Measurements from ENCODE around the gene USP47. TPM values are rescaled to one million over a fixed set of nuclear protein-coding genes. Genes with fewer than 3 reads are reported as not detected.

USP47 gene
- total RNA-seq, 1 experiment from 2014 or later, result 45.9 TPM

DNA sequence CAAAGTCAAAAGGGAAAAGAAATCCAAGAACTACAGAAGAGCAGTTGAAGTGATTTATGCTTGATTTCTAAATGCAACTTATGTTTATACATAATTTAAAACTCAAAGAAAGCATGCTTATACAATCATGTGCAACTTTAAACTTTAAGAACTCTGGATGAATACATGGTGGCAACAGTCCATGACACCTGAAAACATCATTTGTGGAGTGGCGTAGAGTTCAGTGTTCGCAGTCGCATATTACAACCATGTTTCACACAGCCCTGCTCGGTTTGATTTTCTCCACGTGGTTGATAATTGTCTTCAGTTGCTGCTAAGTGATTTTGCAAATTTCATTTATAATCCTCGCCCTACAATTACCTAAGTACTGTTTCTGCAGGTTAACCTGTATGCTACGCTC, 121.3 kb downstream of the USP47 start:
- Histone ChIP-seq H3K27ac (ENCODE audit: low read depth, low read length, poor library complexity, severe bottlenecking) (no peak overlapping the region), H3K27me3 (replicated peaks; ENCODE audit: insufficient read depth, low read depth, low read length, poor library complexity) (no peaks in the 10 kb centered on the region), H3K36me3 (ENCODE audit: insufficient read depth, low read length, poor library complexity, severe bottlenecking) (no peaks in the 10 kb centered on the region), H3K9me3 (ENCODE audit: low read depth, low read length, poor library complexity, severe bottlenecking) (no peaks in the 10 kb centered on the region), H3K4me3 (ENCODE audit: low read depth, low read length, poor library complexity, severe bottlenecking) (no peak overlapping the region), H3K4me1 (ENCODE audit: insufficient read depth, low read length, poor library complexity, severe bottlenecking) (no peaks in the 10 kb centered on the region)
- DNase-seq (ENCODE audit: low spot score), result no peak
- intact Hi-C loops (cut with micrococcal nuclease; ENCODE audit: unreplicated experiment), result no loop called here
- no TSS peak for BruUV-seq (replicated peaks)
- ChIA-PET POLR2A (ENCODE audit: low non-redundant PET) (no interaction called here), CTCF (no interaction called here)
- no peak for TF ChIP-seq EZH2 (IDR thresholded peaks at IDR 0.05; ENCODE audit: borderline replicate concordance, low read depth, low read length, poor library complexity, severe bottlenecking)
- TF ChIP-seq, protein P1, sequence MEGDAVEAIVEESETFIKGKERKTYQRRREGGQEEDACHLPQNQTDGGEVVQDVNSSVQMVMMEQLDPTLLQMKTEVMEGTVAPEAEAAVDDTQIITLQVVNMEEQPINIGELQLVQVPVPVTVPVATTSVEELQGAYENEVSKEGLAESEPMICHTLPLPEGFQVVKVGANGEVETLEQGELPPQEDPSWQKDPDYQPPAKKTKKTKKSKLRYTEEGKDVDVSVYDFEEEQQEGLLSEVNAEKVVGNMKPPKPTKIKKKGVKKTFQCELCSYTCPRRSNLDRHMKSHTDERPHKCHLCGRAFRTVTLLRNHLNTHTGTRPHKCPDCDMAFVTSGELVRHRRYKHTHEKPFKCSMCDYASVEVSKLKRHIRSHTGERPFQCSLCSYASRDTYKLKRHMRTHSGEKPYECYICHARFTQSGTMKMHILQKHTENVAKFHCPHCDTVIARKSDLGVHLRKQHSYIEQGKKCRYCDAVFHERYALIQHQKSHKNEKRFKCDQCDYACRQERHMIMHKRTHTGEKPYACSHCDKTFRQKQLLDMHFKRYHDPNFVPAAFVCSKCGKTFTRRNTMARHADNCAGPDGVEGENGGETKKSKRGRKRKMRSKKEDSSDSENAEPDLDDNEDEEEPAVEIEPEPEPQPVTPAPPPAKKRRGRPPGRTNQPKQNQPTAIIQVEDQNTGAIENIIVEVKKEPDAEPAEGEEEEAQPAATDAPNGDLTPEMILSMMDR (conservative IDR thresholded peaks at IDR 0.05; ENCODE audit: low read depth, low read length), result no peak

DNA sequence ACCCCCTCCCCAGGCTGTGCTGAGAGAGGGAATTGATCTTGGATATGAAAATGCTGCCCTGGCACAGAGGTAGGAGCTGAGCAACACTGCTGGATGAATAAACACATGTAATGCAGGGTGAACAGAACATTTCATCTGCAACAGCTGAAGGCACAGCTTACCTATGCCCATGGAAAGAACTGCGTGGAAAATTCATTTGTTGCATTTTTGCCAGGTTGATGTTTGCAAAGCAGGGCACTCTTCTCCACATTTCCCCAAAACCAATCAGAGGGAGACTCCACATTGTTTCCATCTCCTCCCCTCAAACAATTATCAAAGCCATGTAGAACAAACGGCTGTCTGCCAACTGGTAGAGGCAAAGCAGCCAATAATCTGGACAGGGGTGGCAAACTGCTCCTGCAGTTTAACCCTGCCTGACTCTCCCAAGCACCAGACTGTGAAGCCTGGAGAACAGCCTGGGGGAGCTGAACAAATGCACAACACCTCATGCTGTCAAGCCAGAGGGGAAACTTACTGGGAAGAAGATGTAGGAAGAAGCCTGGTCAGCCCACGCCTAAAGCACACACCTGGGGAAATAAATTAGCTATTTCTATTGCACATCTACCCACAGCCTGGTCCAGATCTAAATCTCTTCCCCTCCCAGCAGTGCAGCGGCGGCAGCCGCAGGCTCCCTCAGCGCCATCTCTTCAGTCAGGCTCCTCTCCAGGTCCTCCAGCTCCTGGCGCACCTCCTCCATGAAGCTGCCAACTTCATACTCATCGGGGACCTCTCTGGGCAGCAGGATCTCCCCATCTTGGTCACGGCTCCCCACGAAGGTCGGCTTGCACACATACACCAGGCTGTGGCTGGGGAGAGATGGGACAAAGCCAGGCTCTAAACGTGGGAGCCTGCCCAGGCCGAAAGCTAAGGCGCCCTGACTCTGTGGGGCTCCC, 122.3 kb downstream of the USP47 start:
- H3K36me3 ChIP-seq (ENCODE audit: insufficient read depth, low read length, poor library complexity, severe bottlenecking), result no peaks in the 10 kb centered on the region
- H3K4me1 ChIP-seq (ENCODE audit: insufficient read depth, low read length, poor library complexity, severe bottlenecking), result peaks cover 10% of the 10 kb centered on the region
- TF ChIP-seq, protein P1 (conservative IDR thresholded peaks at IDR 0.05; ENCODE audit: low read depth, low read length), result no peak
- TF ChIP-seq EZH2 (IDR thresholded peaks at IDR 0.05; ENCODE audit: borderline replicate concordance, low read depth, low read length, poor library complexity, severe bottlenecking), result no peak

DNA sequence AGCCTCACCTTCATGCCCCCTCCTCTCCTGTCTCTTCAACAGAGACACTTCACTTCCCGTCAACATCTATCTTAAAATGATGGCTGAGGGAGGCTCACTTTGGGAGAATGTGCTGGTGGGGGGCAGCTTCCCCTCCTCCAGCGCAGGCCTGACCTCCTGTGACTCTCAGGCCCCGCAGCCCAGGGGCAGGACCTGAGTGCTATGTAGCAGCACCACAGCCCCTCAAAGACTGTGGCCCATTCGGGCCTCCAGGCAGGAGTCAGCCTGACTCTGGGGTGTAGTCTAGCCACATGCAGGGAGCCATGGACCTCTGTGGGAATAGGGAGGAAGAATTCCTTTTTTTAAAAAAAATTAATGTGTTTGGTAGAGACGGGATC, 123.0 kb downstream of the USP47 start:
- no peaks in the 10 kb centered on the region for H3K36me3 ChIP-seq (ENCODE audit: insufficient read depth, low read length, poor library complexity, severe bottlenecking)
- no peak overlapping the region for H3K27ac ChIP-seq (ENCODE audit: low read depth, low read length, poor library complexity, severe bottlenecking)
- H3K4me3 ChIP-seq (ENCODE audit: low read depth, low read length, poor library complexity, severe bottlenecking), result no peak overlapping the region
- TF ChIP-seq, protein P1 (conservative IDR thresholded peaks at IDR 0.05; ENCODE audit: low read depth, low read length), result no peak
- TF ChIP-seq EZH2 (IDR thresholded peaks at IDR 0.05; ENCODE audit: borderline replicate concordance, low read depth, low read length, poor library complexity, severe bottlenecking), result no peak
- intact Hi-C loops (cut with micrococcal nuclease; ENCODE audit: unreplicated experiment), result no loop called here
- BruUV-seq (replicated peaks), result no TSS peak
- no peaks in the 10 kb centered on the region for H3K9me3 ChIP-seq (ENCODE audit: low read depth, low read length, poor library complexity, severe bottlenecking)
- ChIA-PET CTCF (no interaction called here), POLR2A (ENCODE audit: low non-redundant PET) (no interaction called here)
- peaks cover 12% of the 10 kb centered on the region for H3K4me1 ChIP-seq (ENCODE audit: insufficient read depth, low read length, poor library complexity, severe bottlenecking)
- no peaks in the 10 kb centered on the region for H3K27me3 ChIP-seq (replicated peaks; ENCODE audit: insufficient read depth, low read depth, low read length, poor library complexity)
- no peak for DNase-seq (ENCODE audit: low spot score)

More for the DNA sequence above, 122.3 kb downstream of the USP47 start:
- Histone ChIP-seq H3K9me3 (ENCODE audit: low read depth, low read length, poor library complexity, severe bottlenecking) (no peaks in the 10 kb centered on the region), H3K4me3 (ENCODE audit: low read depth, low read length, poor library complexity, severe bottlenecking) (no peak overlapping the region), H3K27me3 (replicated peaks; ENCODE audit: insufficient read depth, low read depth, low read length, poor library complexity) (no peaks in the 10 kb centered on the region), H3K27ac (ENCODE audit: low read depth, low read length, poor library complexity, severe bottlenecking) (no peak overlapping the region)
- no TSS peak for BruUV-seq (replicated peaks)
- intact Hi-C loops (cut with micrococcal nuclease; ENCODE audit: unreplicated experiment), result no loop called here
- no peak for DNase-seq (ENCODE audit: low spot score)
- ChIA-PET POLR2A (ENCODE audit: low non-redundant PET) (no interaction called here), CTCF (no interaction called here)
